SIG-M5 (cell line): ENCODE results near the gene TBC1D13.
"Not testable (repeated sequence)": the region's sequence is repeated elsewhere in the genome, so short reads cannot be mapped to it uniquely, and the experiment has no call there.

ENCODE experiments used
- DNase-seq: peaks from one replicate; lab custom pipeline; 2025; lab: John Stamatoyannopoulos, UW

The TBC1D13 gene

GRCh38 chr9:128821584-128822406 lies 34.7 kb downstream of the TBC1D13 start:
- DNase-seq = no peak

- no peak for DNase-seq
These were observed 35.5 kb downstream of the TBC1D13 start for GRCh38 chr9:128822407-128823042.

DNA sequence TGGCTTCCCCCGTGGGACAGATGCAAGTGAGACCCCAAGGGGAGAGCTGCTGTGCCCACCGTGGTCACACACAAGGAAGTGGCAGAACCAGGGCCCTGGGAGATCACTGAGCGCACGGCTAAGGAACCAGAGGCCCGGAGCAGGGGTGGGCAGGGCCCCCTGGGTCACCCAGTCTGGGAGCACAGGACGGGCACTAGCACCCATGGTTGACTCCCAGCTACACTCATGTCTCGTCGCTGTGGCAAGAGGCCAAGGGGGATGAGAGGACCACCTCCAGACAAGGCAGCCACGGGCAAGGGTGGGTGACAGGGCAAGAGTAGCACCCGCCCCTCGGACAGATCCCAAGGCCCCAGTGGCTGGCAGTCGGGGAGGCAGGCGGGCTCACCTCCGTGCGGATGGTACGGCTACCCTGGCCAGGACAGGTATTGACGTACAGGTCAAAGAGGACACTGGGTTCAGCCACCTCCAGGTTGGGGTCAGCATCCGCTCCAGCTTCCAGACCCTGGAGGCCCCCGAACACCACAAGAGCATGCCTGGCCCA lies 36.4 kb downstream of the TBC1D13 start:
- DNase-seq = no peak

DNA sequence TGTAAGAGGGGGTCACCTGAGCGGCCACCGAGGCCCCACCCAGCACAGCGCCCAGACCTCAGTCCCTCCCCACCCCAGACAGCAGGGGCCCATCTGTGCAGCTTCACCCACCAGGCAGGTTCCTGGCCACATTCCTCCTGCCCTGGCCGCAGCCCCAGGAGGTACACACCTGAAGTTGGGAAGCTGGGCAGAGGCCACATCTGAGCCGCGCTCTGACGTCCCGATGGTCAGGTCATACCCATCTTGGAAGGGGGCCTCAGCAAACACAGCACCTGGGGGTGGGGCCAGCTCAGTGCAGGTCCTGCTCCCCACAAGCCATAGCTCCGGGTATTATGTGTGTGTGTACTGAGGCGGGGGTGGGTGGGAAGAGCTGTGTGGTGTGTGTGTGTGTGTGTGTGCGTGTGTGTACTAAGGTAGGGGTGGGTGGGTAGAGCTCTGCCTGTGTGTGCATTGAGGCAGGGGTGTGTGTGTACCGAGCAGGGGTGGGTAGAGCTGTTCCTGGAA lies 36.9 kb downstream of the TBC1D13 start:
- DNase-seq = no peak

- no peak for DNase-seq
These were observed 37.9 kb downstream of the TBC1D13 start for GRCh38 chr9:128824911-128825310.

DNA sequence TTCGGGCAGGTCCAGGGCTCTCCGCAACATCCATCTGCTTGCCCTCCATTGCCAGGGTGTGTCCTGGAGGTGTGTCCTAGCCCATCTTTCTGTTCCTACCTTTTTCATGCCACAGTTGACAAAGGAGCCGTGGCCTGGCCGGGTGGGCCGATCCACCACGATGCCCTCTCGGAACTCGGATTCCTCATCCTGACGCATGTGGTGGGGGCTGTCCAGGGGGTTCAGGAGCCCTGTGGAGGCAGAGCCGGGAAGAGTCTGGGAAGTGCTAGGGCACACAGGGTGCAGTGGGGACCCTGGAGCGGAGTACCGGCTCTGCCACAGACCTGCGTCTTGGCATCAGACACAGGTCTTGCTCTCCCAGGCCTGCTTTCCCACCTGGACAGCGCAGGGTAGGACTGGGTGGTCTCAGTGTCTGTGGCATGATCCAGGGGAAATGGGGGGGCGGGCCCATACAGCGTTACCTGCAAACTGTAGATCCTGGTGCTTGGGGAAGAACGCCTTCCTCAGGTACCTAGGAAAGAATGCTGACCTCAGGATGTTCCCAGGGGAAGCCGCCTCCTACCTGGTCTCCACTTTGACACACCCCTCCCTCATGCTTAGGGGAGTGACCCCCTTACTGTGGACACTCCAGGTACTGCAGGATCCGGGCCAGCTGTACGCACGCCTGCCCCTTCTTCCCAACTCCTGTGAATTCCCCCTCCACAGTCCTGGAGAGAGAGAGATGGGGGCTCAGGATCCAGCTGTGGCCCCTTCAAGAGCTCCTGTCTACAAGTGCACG lies 39.1 kb downstream of the TBC1D13 start:
- DNase-seq = no peak

DNA sequence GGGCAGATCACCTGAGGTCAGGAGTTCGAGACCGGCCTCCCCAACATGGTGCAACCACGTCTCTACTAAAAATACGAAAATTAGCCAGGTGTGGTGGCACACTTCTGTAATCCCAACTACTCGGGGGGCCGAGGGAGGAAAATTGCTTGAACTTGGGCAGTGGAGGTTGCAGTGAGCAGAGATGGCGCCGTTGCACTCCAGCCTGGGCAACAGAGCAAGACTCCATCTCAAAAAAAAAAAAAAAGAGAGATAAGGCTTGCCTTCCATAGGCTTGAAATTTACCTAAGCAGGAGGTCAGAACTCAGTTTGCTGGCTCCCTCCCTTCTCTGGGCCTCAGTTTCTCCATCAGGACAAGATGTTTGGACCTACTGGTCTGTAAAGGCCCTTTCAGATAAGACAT lies 41.2 kb downstream of the TBC1D13 start:
- DNase-seq = no peak

- DNase-seq = no peak
These were observed 41.8 kb downstream of the TBC1D13 start for GRCh38 chr9:128828719-128829452.

DNA sequence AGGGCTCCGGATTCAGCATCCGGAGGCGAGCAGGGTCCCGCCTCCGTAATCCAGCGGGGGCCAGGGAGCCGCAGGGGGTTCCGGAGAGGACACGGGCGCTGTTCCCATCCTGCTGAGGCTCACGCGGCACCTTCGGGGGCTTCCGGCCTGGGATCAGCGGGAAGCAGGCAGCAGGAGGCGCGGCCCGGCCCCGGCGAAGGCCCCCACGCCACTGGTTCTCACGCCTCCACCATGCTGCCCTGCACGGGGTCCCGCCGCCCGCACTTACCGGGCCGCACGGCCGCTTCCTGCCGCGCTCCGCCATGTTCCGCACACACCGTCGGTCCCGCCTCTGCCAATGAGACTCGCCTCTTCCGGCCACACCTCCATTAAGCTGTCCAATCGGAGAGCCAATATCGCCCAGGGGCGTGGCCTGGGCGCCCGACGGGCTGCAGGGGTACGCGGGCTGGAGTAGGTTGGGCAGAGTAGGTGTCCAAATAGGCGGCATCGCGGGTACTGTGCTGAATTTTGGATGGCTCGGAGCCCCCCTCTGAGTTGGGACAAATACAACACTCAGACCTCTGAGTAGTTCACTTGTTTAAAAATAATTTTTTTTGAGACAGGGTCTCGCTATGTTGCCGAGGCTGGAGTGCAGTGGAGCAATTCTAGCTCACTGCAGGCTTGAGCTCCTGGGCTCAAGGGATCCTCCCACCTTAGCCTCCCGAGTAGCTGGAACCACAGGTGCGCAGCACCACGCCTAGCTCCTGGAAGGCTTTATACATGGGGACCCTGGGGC lies 42.6 kb downstream of the TBC1D13 start, which contains the start of gene SPOUT1:
Gene SPOUT1, minus strand, starts transcription at position 318 of the 775 bp plus-strand sequence. Its CDS starts 14 bp downstream, at position 304.
- peak; percentile 76 for DNase-seq

DNA sequence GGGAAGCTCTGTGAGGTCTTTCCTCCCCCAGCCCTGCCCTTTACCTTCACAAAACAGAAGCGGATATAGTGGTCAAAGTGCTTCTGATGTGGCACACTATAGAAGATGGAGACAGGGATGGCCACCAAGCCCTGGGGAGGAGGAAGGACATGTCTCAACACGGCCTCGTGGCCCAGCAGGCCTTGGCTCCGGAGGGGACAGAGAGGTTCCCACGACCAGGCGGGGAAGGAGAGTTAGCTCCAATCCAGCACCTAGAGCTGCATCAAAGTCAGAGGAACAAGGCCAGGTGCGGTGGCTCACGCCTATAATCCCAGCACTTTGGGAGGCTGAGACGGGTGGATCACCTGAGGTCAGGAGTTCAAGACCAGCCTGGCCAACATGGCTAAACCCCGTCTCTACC lies 46.6 kb downstream of the TBC1D13 start:
- no peak for DNase-seq

DNA sequence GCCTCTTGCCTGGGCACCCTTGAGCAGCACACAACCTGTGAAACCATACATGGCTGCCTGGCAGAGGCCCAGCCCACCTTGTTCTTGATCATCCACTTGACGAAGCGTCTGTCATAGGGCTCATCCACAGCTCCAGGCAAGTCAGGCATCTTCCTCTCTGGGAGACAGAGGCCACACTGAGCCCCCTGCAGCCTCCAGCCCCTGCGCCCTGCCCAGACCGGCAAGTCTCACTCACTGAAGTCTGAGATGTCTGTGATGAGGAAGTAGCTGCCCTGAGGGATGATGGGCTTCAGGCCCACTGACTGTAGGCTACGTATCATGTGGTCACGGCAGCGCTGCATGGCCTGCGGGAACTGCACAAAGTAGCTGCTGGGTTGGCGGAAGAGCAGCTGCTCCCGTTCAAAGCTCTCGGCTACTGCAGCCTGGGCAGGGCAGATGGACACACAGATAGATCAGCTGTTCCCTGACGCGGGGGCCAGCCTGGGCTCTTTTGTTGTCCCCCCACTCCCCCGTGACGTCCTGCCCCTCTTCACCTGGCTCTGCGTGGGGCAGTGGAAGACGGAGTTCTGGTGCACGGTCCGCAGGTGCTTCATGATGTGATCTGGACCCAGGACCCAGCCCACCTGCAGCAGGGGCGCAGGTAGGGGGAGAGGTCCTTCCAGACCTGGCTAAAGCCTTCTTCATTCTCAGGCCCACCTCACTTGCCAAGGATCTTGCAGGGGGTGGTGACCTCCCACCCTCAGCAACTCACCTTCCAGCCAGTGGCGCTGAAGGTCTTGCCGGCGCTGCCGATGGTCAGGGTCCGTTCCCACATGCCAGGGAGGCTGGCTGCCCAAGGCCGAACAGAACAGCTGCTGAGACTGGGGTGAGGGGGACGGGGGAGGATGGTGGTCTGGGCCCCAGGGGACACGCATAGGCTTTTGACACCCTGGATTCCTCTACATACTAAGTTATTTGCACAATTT lies 48.5 kb downstream of the TBC1D13 start:
- DNase-seq = no peak

- no peak for DNase-seq
These were observed 49.6 kb downstream of the TBC1D13 start for GRCh38 chr9:128836509-128837145.

DNA sequence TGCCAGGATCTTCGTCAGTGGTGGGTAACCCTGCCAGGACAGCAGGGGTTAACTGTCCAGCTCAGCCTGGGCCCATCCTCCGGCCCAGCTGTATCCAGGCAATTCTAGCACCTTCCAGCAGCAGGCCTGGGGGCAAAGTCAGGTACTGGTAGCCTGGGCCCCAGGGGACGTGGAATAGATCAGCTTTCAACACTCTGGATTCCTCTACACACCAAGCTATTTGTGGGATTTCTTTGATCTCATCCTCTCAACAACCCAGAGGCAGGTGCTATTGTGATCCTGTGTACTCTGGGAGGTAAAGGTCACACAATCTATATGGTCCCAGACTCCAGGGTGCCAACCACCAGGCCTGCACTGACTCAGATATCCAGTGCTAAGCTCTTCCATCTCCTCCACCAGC lies 51.3 kb downstream of the TBC1D13 start:
- no peak for DNase-seq

DNA sequence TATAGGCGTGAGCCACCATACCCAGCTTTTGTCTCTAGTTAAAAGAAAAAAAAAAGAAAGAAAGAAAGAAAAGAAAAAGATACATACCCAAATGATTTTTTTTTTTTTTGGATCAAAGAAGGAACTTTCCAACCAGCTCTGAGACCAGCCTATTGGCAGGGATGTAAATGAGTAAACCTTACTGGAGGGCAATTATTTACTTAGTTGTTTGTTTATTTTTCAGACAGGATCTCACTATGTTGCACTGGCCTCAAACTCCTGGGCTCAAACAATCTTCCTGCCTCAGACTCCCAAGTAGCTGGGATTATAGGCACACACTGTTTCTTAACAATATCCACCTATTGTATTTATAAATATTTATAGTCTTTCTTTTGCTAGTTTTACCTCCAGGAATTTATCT lies 53.5 kb downstream of the TBC1D13 start:
- no peak for DNase-seq

GRCh38 chr9:128841694-128842492 lies 54.8 kb downstream of the TBC1D13 start:
- no peak for DNase-seq

GRCh38 chr9:128843171-128843570 lies 56.1 kb downstream of the TBC1D13 start:
- DNase-seq = not testable (repeated sequence)

DNA sequence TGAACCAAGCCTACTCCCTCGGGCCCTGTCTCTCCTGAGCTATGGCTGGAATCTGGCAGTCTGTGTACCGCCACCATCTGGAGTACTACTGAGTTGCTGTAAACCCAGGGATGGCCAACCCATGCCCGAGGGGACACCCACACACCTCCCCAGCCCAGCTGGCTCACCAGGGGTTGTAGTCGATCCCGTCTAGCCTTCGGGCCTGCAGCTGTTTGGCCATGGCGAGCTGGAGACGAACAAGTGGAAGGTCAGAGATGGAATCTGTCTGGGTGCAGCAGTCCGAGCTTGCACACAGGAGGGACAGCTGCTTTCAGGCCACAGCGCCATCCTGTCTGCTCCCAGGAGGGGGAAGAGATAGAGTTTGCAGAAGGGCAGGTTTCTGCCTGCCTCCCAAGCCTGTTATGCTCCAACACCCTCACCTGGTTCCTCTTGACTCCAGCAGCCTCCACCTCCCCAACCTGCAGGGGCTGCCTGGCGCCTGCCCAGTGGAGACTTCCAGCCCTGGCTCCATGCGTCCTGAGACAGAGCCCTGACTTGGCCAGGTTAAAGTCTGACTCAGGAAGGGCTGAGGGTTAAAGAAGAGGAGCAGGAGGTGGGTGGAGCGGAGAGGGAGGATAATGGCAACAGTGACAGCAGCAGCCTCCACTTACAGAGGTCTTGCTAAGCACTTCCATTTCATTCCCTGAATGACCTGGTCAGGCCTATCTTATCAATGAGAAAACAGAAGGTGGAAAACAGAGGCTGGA lies 58.3 kb downstream of the TBC1D13 start:
- no peak for DNase-seq

GRCh38 chr9:128846680-128847030 lies 59.6 kb downstream of the TBC1D13 start:
- DNase-seq = no peak
